K562 (cell line): Measurements from ENCODE around the gene CDKN2B-AS1. TPM values are rescaled to one million over a fixed set of nuclear protein-coding genes. Genes with fewer than 3 reads are reported as not detected.

Experiments used
- ATAC-seq: fragments of 200-7000 bp; cut with Tn5 transposase; 3 replicates; pipeline ENCODE4 v1.9.1; 2020; ENCODE audit warnings: moderate library complexity
- BruUV-seq: library from RNA; stranded (reverse); fragments of 400-500 nt; replicated peaks from 2 replicates; lab custom pipeline; 2021; lab: Mats Ljungman, UMichigan
- CTCF ChIA-PET: fragments of 300-600 bp; formaldehyde crosslinking; extraction: SDS; loops from one replicate; lab custom pipeline; 2021; ENCODE audit warnings: low intra/inter-chr PET ratio; lab: Yijun Ruan, JAX
- POLR2A ChIA-PET: fragments of 300-600, 350-650 bp; sonication (Branson Sonifier 250); formaldehyde crosslinking; extraction: SDS; loops from one replicate; lab custom pipeline; 2021; ENCODE audit warnings: antibody characterized with exemption, inconsistent platforms; lab: Yijun Ruan, JAX
- DNase-seq, 4 experiments: peaks; one replicate each; pipeline versions ENCODE4 v3.0.0 to v3.0.0-alpha.2; 2011 to 2018; ENCODE audit warnings: low spot score in 3 of 4, mixed read lengths in 3 of 4; ENCODE audit errors: extremely low read depth in 1 of 4
- FAIRE-seq: peaks from 2 replicates; lab custom pipeline; 2011; peaks lifted over from hg19 to GRCh38; lab: Jason Lieb, UNC
- H2AFZ ChIP-seq: 2 replicates; pipeline ENCODE4 v1.6.0; 2011; ENCODE audit warnings: low read depth, low read length, control low read depth, inconsistent platforms
- H3K27ac ChIP-seq: fragments of 200-600 bp; 3 replicates; pipeline ENCODE4 v1.8.0; 2011; ENCODE audit warnings: low read depth, mild to moderate bottlenecking, control low read depth, inconsistent platforms, low read length, moderate library complexity, mixed read lengths; ENCODE audit errors: extremely low read depth
- H3K27me3 ChIP-seq, 2 experiments: fragments of 300-600 bp in 1 of 2; 2 replicates in 1 of 2; 3 replicates in 1 of 2; pipeline versions ENCODE4 v1.6.0 to v1.8.0; 2011; ENCODE audit warnings: inconsistent platforms in 2 of 2, low read length in 2 of 2, mild to moderate bottlenecking in 1 of 2, mixed read lengths in 1 of 2, moderate library complexity in 1 of 2; ENCODE audit not compliant: control insufficient read depth in 2 of 2, insufficient read depth in 2 of 2
- H3K36me3 ChIP-seq: fragments of 300-600 bp; 3 replicates; pipeline ENCODE4 v1.8.0; 2011; ENCODE audit warnings: mild to moderate bottlenecking, low read length, inconsistent platforms; ENCODE audit not compliant: control insufficient read depth, insufficient read depth
- H3K4me1 ChIP-seq, 2 experiments: fragments of 200-600 bp in 1 of 2; replicated peaks in 1 of 2; 2 replicates in 1 of 2; 3 replicates in 1 of 2; pipeline versions ENCODE4 v1.5.1 to v1.8.0; 2011; ENCODE audit warnings: inconsistent platforms in 2 of 2, low read length in 2 of 2, mild to moderate bottlenecking in 1 of 2, mixed read lengths in 1 of 2, moderate library complexity in 1 of 2; ENCODE audit not compliant: control insufficient read depth in 2 of 2, insufficient read depth in 2 of 2
- H3K4me2 ChIP-seq: 2 replicates; pipeline ENCODE4 v1.6.1; 2011; ENCODE audit warnings: low read length, control low read depth, inconsistent platforms, mixed read lengths; ENCODE audit not compliant: insufficient read depth
- H3K4me3 ChIP-seq: fragments of 200-600 bp; sonication (generic), shearing (Covaris generic); 2 replicates; pipeline ENCODE4 v1.5.1; 2016; ENCODE audit warnings: control low read depth, inconsistent platforms
- H3K79me2 ChIP-seq: fragments of 200-600 bp; 3 replicates; pipeline ENCODE4 v1.8.0; 2011; ENCODE audit warnings: low read length, inconsistent platforms; ENCODE audit not compliant: control insufficient read depth, insufficient read depth
- H3K9ac ChIP-seq, 2 experiments: 2 replicates each; pipeline versions ENCODE4 v1.6.0 to v1.6.1; 2011; ENCODE audit warnings: low read depth in 2 of 2, low read length in 2 of 2, control low read depth in 1 of 2, inconsistent platforms in 1 of 2, mild to moderate bottlenecking in 1 of 2, mixed read lengths in 1 of 2; ENCODE audit not compliant: insufficient read depth in 1 of 2
- H3K9me1 ChIP-seq: one replicate; pipeline ENCODE4 v1.6.0; 2011; ENCODE audit warnings: inconsistent platforms, mild to moderate bottlenecking, low read length, moderate library complexity; ENCODE audit not compliant: control insufficient read depth, insufficient read depth
- H3K9me3 ChIP-seq: replicated peaks from 2 replicates; pipeline ENCODE4 v1.5.1; 2011; ENCODE audit warnings: low read depth, low read length, inconsistent platforms; ENCODE audit not compliant: control insufficient read depth, insufficient read depth
- H4K20me1 ChIP-seq: replicated peaks from 2 replicates; pipeline ENCODE4 v1.6.1; 2011; ENCODE audit warnings: low read length, inconsistent platforms, mixed read lengths; ENCODE audit not compliant: control insufficient read depth, insufficient read depth
- CREB3L1 ChIP-seq: fragments of 450-650 bp; IDR thresholded peaks from 2 replicates; pipeline ENCODE4 v1.6.1; 2014; ENCODE audit warnings: low read depth, mild to moderate bottlenecking, moderate library complexity, borderline replicate concordance
- DLX4 ChIP-seq: fragments of 250-450 bp; sonication (Bioruptor Pico); IDR thresholded peaks from 2 replicates; pipeline ENCODE4 v1.6.1; 2021; ENCODE audit warnings: mild to moderate bottlenecking
- ETS2 ChIP-seq: IDR thresholded peaks from 2 replicates; pipeline ENCODE4 v1.6.1; 2016; ENCODE audit warnings: borderline replicate concordance, missing genetic modification characterization, mild to moderate bottlenecking, moderate library complexity, missing compliant biosample characterization; ENCODE audit not compliant: poor library complexity, severe bottlenecking
- HINFP ChIP-seq: fragments of 450-650 bp; conservative IDR thresholded peaks from 2 replicates; pipeline ENCODE4 v1.6.1; 2016; ENCODE audit warnings: missing genetic modification characterization, low read depth, mild to moderate bottlenecking, control low read depth, missing compliant biosample characterization
- KDM2B ChIP-seq: fragments of 250-450 bp; sonication (Bioruptor Pico); IDR thresholded peaks from 2 replicates; pipeline ENCODE4 v1.8.0; 2021; ENCODE audit warnings: mild to moderate bottlenecking, moderate library complexity
- POLR2H ChIP-seq: IDR thresholded peaks from 2 replicates; pipeline ENCODE4 v1.6.1; 2016; ENCODE audit warnings: missing genetic modification characterization, low read depth, mild to moderate bottlenecking, control low read depth, missing compliant biosample characterization, moderate library complexity
- TCF3 ChIP-seq: sonication (generic); formaldehyde crosslinking; IDR thresholded peaks from 2 replicates; pipeline ENCODE4 v1.4.0; 2020; ENCODE audit warnings: mild to moderate bottlenecking, missing genetic modification reagents
- U2AF1 ChIP-seq: fragments of 200-400 bp; formaldehyde crosslinking; optimal IDR thresholded peaks from 2 replicates; pipeline ENCODE3; 2017; ENCODE audit warnings: mild to moderate bottlenecking, low read depth, low read length, moderate library complexity
- ZKSCAN8 ChIP-seq: fragments of 200-800 bp; sonication (Bioruptor generic); IDR thresholded peaks from 2 replicates; pipeline ENCODE4 v1.6.1; 2016; ENCODE audit warnings: missing genetic modification characterization, missing compliant biosample characterization
- ZNF23 ChIP-seq: fragments of 250-450 bp; sonication (Bioruptor Pico); IDR thresholded peaks from 2 replicates; pipeline ENCODE4 v1.4.0; 2020; ENCODE audit warnings: mild to moderate bottlenecking
- ZNF24 ChIP-seq: fragments of 450-650 bp; IDR thresholded peaks from 2 replicates; pipeline ENCODE4 v1.6.1; 2016
- ZNF551 ChIP-seq: fragments of 250-450 bp; sonication (Bioruptor Pico); IDR thresholded peaks from 2 replicates; pipeline ENCODE4 v1.5.0; 2021; ENCODE audit warnings: mild to moderate bottlenecking, moderate library complexity
- ZNF561 ChIP-seq: fragments of 450-650 bp; formaldehyde crosslinking; conservative IDR thresholded peaks from 2 replicates; pipeline ENCODE4 v1.4.0; 2020; ENCODE audit warnings: mild to moderate bottlenecking, moderate library complexity
- WGBS: fragments of 100-300 bp; shearing (Covaris generic); methylation state at CpG from one replicate; pipeline ENCODE4 v1.1.6; 2016; ENCODE audit warnings: low coverage, mixed read lengths; ENCODE audit not compliant: insufficient coverage; ENCODE audit errors: missing lambda C conversion rate; 5-methylcytosine and 5-hydroxymethylcytosine counted together
- in situ Hi-C: fragments of 300-500 bp; cut with MboI; formaldehyde crosslinking; loops from 4 replicates; pipeline ENCODE4 v1.15.0; 2018; ENCODE audit warnings: inconsistent platforms, mixed read lengths
- intact Hi-C: fragments of 100-400 bp; cut with micrococcal nuclease; formaldehyde crosslinking; loops from 2 replicates; pipeline ENCODE4 v1.14.2; 2022
- polyA plus RNA-seq, 8 experiments: library from polyadenylated mRNA; depleted of rRNA in 4 of 8; stranded (reverse) in 5 of 8; unstranded in 3 of 8; fragments of >200 nt; fragmentation: Nextera tagmentation in 2 of 8; fragmentation: Illumina TruSeq in 1 of 8; extraction: Ambion mirVana in 2 of 8; extraction: Trizol in 1 of 8; gene quantifications; 2 replicates each; pipeline versions ENCODE4 v1.2.1 to v1.2.3, GENCODE V29; 2011 to 2014; ENCODE audit warnings: inconsistent platforms in 1 of 8, missing spikeins in 1 of 8
- total RNA-seq, 7 experiments: library from RNA; depleted of rRNA in 6 of 7; stranded (reverse); fragments of >200 nt in 6 of 7; fragmentation: Illumina TruSeq in 2 of 7; extraction: Trizol in 2 of 7; gene quantifications; 2 replicates each; pipeline versions ENCODE4 v1.2.1 to v1.2.3, GENCODE V29; 2011 to 2021; ENCODE audit warnings: low replicate concordance in 1 of 7

Gene CDKN2B-AS1
- total and polyA plus RNA-seq, 9 of the 15 experiments (the other 6 are each of a cell fraction or from before 2014, with no cell fraction given): not detected

GRCh38 chr9:22103685-22104575 is 109.3 kb downstream of the CDKN2B-AS1 start:
- no peaks in the 10 kb centered on the region for H3K79me2 ChIP-seq
- no peak overlapping the region for H3K9ac ChIP-seq
- no peak overlapping the region for H3K4me2 ChIP-seq
- H3K36me3 ChIP-seq: no peaks in the 10 kb centered on the region
- no TSS peak for BruUV-seq
- no peak for FAIRE-seq
- no peak overlapping the region for H3K4me3 ChIP-seq
- WGBS: no CpG with 5 or more reads among the region's 4 CpGs
- no peaks in the 10 kb centered on the region for H3K9me1 ChIP-seq
- no peaks in the 10 kb centered on the region for H3K27me3 ChIP-seq
- no peak overlapping the region for H2AFZ ChIP-seq
- intact Hi-C loops (no loop called here), in situ Hi-C loops (no loop called here)
- TF ChIP-seq KDM2B (CRISPR knock-in tag): no peak
- TF ChIP-seq ZNF561 (CRISPR knock-in tag): no peak
- no peak for TF ChIP-seq CREB3L1
- TF ChIP-seq POLR2H (tag): no peak
- TF ChIP-seq U2AF1: no peak
- TF ChIP-seq ZNF551 (CRISPR knock-in tag): no peak
- no peak for TF ChIP-seq ZNF23 (CRISPR knock-in tag)
- TF ChIP-seq ZKSCAN8: no peak
- TF ChIP-seq TCF3 (CRISPR knock-in tag): no peak
- TF ChIP-seq DLX4 (CRISPR knock-in tag): no peak
- no peak for TF ChIP-seq ETS2 (tag)
- no peak for TF ChIP-seq ZNF24
- TF ChIP-seq HINFP: no peak
- ChIA-PET POLR2A (no interaction called here), CTCF (no interaction called here)
- no peak for DNase-seq
- no peak for ATAC-seq
- H3K4me1 ChIP-seq: no peaks in the 10 kb centered on the region
- H3K27ac ChIP-seq: no peak overlapping the region
- H3K9me3 ChIP-seq: no peaks in the 10 kb centered on the region
- no peaks in the 10 kb centered on the region for H4K20me1 ChIP-seq
